ENCODE results near the gene PPP2R1B.
A peak's percentile ranks its signal among the peaks of the same experiment; 100 is the strongest.
"Not testable (repeated sequence)": the region's sequence is repeated elsewhere in the genome, so short reads cannot be mapped to it uniquely, and the experiment has no call there.

PPP2R1B gene

DNA sequence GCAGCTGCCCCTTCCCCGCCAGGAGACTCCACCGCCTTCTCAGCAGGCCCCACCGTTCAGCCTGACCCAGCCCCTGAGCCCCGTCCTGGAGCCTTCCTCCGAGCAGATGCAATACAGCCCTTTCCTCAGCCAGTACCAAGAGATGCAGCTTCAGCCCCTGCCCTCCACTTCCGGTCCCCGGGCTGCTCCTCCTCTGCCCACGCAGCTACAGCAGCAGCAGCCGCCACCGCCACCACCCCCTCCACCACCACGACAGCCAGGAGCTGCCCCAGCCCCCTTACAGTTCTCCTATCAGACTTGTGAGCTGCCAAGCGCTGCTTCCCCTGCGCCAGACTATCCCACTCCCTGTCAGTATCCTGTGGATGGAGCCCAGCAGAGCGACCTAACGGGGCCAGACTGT is 42.6 kb downstream of the PPP2R1B start:
- no peak for DNase-seq

DNA sequence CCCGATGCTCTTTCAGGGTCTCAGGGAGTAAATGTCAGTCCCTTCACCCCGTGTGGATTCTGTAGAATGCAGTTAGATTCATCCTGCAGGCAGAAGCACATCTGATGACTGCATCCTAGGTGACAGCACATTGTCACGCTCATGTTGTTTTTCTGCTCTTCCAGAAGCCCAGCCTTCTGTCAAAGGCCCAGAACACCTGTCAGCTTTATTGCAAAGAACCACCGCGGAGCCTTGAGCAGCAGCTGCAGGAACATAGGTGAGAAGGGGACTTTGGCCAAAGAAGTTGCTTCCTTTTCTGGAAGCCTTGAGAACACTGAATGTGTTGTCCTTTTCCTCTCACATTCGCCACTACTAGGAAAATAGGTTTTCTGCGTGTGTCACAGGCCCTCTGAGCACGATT is 43.7 kb downstream of the PPP2R1B start:
- no peak for DNase-seq

DNA sequence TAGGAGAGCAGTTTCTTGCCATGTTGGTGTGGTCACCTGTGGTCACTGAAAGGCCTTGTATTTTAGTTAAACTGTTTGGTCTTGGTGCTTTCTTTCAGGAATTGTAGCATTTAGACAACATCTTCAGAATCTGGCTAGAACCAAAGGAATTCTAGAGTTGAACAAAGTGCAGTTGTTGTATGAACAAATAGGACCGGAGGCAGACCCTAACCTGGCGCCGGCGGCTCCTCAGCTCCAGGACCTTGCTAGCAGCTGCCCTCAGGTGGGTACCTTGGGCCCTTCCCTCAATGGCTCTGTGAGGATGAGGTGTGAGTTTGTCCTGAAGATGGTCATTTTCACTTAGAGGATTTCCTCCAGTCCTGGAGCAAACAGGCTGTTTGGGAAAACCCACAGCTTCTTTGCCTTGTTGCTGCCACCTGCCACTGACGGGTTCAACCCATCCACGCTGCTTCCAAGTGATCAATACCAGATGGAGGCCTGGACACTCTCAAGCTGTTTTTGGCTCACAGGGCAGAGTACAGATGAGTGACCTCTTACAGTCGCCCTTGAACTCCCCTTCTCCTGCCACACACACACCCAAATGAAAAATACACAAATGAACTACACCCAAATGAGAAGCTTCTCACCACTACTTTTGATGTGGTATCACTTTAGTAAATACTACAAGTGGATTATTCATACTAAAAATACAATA is 45.2 kb downstream of the PPP2R1B start:
- DNase-seq, result no peak

DNA sequence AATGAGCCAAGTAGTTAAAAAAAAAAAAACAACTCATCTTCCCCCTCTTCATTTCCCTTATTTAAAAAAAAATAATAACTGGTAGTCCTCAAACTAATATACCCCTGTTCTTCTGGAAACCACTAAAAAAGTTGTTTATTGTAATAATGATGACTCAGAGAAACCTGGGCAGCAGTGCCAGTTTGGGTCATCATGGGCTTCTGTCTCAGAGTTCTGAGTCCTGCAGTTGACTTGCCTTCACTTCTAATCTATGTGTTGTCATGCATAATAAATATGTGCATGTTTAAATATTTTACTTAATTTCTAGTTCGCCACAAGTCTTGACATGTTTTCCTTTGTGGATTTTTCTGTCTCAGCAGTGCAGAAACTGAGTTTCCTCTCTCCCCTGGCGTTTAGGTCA is 46.8 kb downstream of the PPP2R1B start:
- DNase-seq, result no peak

DNA sequence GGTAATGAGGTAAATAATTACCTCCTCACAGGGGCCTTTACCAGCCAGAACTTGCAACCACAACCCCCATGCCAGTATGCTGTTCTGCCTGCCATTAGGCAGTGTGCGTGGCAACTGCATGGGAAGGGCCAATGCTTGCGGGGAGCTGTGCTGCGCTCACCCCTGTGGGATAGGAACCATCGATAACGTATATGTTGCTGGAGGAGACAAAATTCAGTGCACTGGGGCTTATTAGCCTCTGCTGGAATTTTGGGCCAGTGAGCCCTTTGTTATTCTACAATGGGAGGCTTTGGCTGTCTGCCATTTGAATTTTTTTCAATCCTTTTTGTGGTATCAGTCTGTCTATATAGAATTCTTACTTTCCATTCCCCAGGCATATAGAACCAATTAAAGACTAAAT is 47.3 kb downstream of the PPP2R1B start:
- DNase-seq, result no peak

DNA sequence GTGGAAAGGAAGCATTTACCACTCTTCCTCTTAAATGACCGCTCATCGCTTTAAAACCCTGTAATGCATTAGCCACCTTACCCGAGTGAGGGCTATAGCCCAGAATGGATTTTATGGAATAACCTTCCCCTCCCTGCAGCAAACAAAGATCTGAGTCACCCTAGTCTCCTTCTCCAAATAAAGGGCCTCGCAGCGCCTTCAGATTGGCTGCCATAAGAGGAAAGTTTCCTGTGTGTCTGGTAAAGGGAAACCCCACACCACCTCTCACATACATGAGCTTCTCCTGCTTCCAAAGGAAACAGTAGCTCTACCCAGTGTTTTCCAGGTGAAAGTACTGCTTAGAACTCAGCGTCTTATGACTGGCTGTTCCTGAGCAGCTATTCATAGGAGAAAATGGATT is 47.8 kb downstream of the PPP2R1B start:
- peak; percentile 35 for DNase-seq

DNA sequence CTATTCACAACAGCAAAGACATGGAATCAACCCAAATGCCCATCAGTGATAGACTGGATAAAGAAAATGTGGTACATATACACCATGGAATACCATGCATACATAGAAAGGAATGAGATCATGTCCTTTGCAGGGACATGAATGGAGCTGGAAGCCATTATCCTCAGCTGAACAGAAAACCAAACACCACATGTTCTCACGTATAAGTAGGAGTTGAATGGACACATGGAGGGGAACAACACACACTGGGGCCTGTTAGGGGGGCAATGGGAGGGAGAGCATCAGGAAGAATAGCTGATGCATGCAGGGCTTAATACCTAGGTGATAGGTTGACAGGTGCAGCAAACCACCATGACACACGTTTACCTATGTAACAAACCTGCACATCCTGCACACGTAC is 48.5 kb downstream of the PPP2R1B start:
- not testable (repeated sequence) for DNase-seq

DNA sequence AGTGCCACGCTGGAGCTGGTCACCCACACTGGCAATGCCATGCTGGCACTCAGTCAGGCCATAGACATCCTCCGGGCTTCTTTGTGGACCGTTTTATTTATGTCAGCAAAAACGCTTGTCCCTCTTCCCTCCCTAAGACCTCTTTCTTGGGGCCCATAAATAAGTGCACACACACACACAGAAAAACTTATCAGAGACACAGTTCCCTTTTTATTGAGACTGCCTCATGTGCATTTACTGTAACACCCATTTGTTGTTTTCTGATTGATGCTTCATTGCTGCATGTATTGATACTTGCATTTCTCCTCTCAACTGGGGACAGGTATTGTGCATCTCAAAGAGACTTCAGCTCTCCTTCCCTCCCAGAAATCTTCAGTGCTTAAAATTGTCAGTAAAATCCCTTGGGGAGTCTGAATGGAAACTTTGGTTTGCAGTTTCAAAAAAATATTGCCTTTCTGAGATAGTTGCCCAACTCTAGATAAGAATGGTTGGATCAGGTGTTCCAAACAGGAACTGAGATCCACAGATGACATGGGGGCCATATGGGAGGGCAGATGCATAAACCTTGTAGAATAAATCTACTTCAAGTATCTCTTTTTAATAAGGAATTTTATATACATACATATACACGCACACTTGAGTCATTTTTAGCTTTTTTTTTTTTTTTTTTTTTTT is 50.9 kb downstream of the PPP2R1B start:
- DNase-seq, result no peak

DNA sequence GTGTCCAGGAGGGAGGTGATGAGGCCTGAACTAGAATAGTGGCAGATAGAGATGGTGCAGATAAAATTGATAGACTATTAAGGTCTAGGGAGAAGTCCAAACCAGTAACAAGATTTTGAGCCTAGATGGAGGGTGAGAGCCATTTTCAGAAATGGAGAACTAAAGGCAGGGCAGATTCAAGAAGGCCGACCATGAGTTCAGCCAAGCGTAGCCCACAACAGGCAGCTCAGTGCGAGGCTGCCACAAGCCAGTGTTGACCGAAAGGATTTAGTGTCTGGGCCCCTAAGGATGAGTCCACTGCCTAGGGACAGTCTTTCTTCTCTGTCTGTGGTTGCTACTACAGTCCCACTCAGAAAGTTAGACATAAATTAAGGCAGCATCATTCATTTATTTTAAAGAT is 51.7 kb downstream of the PPP2R1B start:
- no peak for DNase-seq

DNA sequence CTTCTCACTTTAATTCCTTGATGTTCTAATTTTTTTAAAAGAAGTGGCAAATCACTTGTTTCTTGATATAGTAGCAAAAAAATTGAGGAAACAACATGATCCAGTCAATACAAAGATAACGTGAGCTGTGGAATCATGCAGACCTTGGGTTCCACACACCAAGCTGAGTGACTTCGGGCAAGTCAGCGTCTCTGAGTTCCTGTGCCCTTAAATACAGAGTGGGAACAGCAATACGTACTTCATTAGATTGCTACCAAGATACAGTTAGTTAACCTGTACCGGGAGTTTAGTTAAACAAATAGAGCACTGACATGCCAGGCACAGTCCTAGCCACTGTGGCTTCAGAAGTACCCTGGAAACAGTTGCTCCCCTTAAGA is 58.5 kb downstream of the PPP2R1B start:
- no peak for DNase-seq

DNA sequence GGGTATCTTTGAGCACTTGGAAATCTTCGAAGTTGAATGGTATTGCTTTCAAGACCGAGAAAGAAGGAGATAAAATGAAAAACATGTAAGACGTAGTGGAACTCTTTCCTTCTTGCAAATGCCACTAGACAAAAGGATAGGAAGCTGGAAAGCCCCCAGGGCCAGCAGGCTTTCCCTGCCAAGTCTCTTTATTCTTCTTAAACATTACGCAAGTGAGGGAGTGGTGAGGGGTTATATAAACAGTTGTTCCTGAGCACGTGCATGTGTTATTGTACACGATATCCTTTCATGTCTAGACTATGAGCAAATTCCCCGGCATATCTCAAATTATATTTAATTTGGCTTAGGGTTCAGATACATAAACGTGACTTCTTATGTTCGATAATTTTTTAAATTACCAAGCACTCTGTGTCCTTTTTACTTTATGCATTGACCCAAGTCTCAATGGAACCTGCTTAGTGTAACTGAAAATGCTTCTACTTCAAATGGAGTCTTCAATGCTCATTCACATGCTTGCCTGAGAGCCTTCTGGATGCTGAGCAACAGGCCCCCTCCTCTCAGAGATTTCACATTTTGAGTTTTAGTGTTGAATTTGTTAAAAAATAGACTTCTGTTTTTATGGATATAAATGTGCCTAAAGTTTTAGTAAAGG is 59.0 kb downstream of the PPP2R1B start:
- no peak for DNase-seq

DNA sequence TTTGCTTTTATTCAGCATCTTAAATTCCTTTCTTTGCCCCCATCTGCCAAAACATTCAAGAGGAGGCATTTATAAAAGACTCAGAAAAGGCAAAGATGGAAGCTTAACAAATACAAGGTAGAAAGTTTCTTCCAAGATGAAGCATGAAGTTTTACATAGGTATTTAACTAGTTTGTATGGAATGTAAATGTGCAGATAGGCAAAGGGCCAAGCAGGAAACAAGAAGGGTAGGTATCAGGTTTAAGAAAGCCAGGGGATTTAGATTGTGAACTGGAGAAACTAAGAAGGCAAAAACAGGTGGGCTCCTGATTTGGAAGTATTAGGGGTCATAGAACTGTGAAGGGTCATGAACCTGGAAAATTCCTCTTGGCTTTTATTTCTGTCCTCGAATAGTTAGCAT is 62.6 kb downstream of the PPP2R1B start:
- DNase-seq, result no peak

DNA sequence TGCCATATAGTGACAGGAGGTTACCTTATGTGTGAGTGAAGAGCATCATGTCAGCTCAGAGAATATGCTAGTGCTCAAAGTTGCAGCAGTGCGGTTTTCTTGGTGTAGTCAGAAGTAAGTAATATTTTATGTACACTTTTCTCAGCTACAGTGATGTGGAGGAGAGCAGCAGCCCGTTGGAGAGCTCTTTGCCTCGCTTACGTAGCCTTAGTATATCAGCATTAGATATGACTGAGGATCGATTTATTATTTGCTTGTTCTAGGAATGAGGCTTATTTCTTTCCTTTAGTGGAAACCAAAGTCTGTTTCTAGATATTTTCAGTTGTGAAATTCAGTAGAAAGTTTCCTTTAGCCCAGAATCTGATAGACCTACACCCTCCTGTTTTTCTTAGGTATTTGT is 63.6 kb downstream of the PPP2R1B start:
- DNase-seq, result no peak

DNA sequence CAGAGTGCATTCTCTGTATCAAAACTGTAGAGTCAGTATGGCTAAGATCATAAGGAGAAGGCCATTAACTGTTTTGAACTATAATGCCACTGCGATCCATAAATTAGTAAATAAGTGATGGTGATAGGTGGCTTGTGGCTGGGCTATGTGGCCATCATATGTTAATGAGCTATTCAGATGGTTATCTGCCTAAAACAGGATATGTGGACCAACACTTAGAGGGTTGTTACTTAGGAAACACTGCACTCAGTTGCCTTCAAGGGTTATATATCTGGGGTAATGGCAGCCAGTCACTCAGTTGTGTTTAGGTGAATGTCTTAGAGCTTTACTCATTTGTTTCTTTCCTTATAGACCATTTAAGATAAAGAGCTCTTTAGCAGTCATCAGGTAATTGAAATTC is 66.0 kb downstream of the PPP2R1B start:
- no peak for DNase-seq

DNA sequence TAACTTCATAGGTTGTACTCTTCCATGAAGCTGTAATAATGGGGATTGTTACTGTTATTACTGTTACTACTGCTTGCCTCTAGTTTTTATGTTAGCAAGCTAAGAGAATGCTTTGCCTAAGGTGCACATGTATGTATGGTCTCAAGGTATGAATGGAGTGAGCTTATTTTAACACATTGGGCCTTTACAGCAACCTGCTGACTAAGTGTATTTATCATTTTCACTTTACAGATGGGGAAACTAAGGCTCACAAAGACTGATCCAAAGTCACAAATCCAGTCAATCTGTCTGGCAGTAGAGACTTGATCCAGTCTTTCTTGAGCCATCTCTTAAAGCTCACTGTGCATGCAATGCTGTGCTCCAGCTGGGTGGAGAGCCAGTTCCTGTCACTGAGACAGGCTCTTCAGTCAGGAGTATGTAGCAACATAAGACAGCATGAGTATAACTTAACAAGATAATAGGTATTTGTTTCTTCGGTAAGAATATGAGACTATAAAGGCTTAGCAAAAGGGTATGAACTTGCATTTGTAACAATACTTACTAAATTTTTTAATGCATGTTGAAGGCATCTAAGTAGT is 66.5 kb downstream of the PPP2R1B start:
- DNase-seq, result no peak

DNA sequence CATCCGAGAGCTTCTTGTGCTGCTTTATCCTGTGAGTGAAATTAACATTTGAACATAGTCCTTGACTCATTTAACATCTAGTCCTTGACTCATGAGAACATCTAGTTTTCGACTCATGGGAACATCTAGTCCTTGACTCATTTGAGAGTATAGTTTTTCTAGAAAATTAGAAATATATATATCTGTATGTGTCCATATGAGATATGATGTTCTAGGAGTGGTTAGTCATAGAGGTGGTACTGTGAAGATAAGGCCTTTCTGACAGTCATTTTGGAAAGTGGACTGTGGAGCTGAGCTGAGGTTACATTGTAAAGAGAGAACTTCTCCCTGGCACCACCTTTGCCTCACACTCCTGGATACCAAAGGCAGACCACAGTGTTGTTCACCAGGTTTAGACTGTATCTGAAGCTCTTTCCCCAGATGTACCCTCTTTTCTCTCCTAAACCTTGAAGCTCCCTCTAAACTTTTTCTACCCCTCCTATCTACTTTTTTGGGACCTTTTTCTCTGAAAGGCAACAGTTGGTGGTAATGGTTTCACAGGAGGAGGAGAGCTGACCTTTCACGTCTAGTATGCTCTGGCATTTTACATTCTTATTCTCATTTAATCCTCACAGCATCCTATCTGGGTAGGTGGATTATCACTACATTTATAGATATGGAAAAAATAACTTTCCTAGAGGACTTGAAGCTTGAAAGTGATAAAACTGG is 67.2 kb downstream of the PPP2R1B start:
- DNase-seq, result no peak

DNA sequence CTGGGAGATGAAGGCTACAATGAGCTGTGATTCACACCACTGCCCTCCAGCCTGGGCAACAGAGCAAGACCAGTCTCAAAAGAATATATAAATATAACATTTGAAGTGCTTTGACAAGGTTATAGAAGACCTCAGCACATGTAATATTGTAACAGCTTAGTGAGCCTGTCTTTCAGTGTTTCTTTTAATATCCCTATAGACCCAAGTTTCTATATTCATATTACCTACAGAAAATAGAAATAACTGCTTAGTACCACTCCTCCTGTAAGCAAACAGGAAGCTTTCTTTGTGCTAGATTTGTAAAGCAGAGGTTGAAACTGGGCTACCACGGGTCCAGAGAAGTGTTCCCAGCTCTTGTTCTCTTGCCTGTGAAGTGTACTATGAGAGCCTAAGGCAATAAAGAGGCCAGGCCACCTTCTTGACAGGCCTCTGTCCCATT is 68.2 kb downstream of the PPP2R1B start:
- no peak for DNase-seq

DNA sequence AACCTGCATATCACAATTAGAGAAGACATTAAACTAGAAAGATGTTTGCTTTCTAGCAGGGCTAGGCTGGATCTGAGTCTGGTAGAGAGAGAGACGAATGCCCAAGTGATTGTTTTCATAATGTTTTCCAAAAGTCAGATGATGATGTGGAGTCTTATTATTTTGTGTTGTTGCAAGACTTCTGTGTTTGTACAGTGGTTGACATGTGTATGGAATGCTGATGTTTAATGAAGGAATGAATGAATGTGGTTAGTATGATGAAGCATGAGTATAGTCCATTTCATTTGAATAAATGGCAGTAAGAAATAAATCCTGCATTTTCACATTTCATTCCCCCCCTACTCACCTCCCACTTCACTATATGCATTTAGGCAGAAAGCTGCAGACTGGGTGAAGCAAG is 69.6 kb downstream of the PPP2R1B start:
- DNase-seq, result no peak

DNA sequence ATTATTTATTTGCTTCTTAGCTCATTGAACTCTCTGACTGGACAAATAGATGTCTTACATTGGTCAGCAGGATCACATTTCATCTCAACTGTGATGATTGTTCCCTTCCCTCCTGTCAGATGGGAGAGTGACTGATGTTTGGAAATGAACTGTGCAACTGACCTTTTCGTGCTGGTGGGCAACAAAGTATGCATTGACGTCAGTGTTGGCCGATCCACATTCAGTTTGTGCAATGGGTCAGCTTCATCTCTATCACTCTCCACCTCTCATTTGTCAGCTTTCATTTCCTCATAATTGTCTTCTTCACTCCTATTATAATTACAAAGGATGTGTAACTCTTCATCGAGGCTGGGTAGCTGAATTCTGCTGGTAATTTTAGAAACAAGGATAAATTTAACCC is 71.3 kb downstream of the PPP2R1B start:
- DNase-seq, result no peak

DNA sequence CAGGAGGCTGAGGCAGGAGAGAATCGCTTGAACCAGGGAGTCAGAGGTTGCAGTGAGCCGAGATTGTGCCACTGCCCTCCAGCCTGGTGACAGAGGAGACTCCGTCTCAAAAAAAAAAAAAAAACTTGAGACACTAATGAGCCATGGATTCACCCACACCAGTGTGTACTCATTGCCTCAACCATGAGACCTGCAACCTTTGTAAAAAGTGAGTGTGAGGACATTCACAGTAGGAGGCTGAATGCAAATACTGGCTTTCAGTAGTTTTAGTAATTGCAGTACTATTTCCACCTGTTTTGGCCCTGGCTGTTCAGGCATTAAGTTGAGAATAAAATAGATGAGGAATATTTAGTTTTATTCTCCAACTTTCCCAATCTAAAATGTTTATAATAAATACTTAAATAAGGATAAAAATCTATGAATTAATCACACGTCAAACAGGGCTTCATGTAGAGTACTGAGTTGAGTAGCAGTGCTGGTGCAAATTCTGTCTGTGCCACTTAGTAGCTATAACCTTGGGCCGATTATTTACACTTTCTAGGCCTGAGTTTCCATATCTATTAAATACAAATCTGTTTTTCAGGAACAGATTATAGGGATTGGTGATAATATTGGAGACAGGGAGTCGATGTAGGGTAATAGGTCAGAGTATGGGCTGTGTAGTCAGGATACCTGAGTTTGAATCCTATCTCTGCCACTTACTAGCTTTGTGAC is 72.8 kb downstream of the PPP2R1B start:
- DNase-seq, result no peak

DNA sequence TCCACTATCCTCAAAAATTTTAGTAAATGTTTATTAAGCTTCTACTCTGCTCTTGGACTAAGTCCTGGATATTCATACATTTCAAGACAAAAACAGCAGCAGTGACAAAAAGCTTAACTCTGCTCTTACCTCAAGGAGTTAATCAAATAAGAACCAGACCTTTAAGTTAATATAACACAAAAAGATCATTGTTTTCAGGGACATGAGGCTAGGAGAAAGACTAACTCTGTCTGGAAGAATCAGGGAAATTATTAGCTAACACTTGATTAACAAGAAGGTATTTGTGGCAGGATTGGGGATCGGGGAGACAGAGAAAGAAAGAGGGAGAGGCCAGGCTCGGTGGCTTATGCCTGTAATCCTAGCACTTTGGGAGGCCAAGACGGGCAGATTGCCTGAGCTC is 74.4 kb downstream of the PPP2R1B start:
- no peak for DNase-seq

DNA sequence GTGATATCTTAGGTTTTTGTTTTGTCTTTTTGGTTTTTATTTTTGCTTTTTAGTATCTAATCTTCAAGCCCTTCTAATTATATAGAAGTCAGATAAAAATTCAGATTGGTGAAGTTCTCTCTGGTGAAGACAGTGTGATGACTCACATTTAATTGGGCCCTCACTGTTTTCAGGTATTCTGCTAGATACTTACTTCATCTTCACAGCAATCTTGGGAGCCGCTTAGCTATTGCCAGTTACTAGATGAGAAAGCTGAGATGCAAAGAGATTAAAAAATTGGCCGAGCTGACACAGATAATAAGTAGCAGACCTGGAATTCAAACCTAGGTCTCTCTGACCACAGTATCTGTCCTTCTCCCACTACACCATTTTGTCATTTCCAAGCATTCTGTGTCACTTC is 75.0 kb downstream of the PPP2R1B start:
- DNase-seq, result no peak

DNA sequence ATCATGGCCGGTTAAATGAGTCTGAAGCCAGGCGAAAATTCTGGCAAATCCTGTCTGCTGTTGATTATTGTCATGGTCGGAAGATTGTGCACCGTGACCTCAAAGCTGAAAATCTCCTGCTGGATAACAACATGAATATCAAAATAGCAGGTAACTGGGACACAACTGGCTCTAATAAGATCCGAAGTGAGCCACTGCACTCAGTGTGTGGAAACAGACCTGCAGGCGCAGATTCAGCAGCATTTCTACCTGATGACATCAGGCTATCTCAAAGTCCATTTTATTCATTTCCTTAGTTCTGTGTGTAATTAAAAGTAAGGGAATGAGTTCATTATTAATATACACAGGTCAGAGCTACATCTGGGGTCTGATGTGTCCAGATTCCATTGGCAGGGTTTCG is 78.2 kb downstream of the PPP2R1B start:
- DNase-seq, result no peak

Measured in DMS153 (cell line).